Stimulated activated effector memory CD8-positive, alpha-beta T cell treated with anti-CD3 and anti-CD28 coated beads, Interleukin-12 subunit alpha, Interleukin-12 subunit beta, amount 100 ng/mL, for 72 hours (primary cell): ENCODE data around the gene PRAMEF8.
A peak's percentile ranks its signal among the peaks of the same experiment; 100 is the strongest.
"Not testable (repeated sequence)": the region's sequence is repeated elsewhere in the genome, so short reads cannot be mapped to it uniquely, and the experiment has no call there.

ENCODE experiments used
- ATAC-seq: fragments of 150-1000 bp; cut with Tn5 transposase; 2 replicates; pipeline ENCODE4 v1.10.0; 2021
- DNase-seq, 2 donors: peaks; one replicate each; pipeline ENCODE4 v3.0.0; 2021 to 2022; ENCODE audit warnings: low spot score in 2 of 2
- H3K27ac Mint-ChIP-seq: one replicate; pipeline ENCODE4 v1.8.0; 2022; ENCODE audit warnings: mild to moderate bottlenecking, mixed read lengths
- H3K36me3 Mint-ChIP-seq: one replicate; pipeline ENCODE4 v1.8.0; 2022; ENCODE audit warnings: mild to moderate bottlenecking, mixed read lengths
- H3K4me1 Mint-ChIP-seq: one replicate; pipeline ENCODE4 v1.8.0; 2022; ENCODE audit warnings: mixed read lengths
- H3K4me3 Mint-ChIP-seq: one replicate; pipeline ENCODE4 v1.8.0; 2022; ENCODE audit warnings: mild to moderate bottlenecking, mixed read lengths
- H3K9me3 Mint-ChIP-seq: one replicate; pipeline ENCODE4 v1.8.0; 2022; ENCODE audit warnings: mixed read lengths

PRAMEF8 gene

DNA sequence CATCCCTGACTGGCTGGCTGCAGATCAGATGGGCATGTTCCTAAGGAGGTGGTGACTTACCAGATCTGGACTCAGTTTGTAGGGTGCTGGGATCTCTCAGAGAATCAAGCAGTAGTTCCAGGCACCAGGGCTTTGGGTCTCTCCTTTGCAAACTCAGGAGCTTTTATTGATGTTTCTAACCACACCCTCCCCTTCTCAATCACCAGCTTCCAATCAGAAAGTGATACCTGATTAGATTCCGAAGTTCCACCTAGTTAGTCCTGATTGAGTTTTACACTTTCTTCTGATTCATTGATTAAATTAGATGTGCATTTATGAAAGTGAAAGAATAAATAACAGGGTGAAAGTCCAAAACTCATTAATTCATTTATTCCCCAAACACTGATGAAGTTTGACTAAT, at the start of gene PRAMEF8:
Gene PRAMEF8 (minus strand): TSS at position 101 of the 400 bp plus-strand sequence. CDS start 1,046 bp downstream, outside the sequence.
- H3K9me3 Mint-ChIP-seq, DNase-seq, H3K27ac Mint-ChIP-seq, H3K4me3 Mint-ChIP-seq, H3K4me1 Mint-ChIP-seq, ATAC-seq, H3K36me3 Mint-ChIP-seq: not testable (repeated sequence)

GRCh38 chr1:13315281-13315680, 30.3 kb upstream of the PRAMEF8 start, which contains the start of gene PRAMEF15:
PRAMEF15 (plus strand) TSS chr1:13315581; CDS start chr1:13318408, 2,827 bp downstream.
- H3K27ac Mint-ChIP-seq, H3K4me1 Mint-ChIP-seq, DNase-seq, H3K9me3 Mint-ChIP-seq, H3K4me3 Mint-ChIP-seq, H3K36me3 Mint-ChIP-seq, ATAC-seq: not testable (repeated sequence)

DNA sequence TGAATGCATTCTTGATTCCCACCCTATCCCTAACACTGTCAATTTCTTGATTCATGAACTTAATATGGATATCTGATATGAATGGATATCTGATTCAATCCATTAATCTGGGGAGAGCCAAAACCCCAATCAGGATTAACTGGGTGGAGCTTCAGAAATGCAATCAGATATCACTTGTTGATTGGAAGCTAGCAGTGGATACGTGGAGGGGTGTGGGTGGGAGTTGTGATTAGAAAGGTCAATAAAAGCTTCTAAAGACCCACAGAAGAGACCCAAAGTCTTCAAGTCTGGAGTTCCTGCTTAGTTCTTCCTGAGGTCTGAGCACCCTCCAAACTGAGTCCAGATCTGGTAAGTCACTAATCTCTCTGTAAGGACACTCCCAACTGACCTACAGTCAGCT, 18.3 kb upstream of the PRAMEF8 start, which contains the start of gene PRAMEF33:
Gene PRAMEF33 (plus strand): TSS at position 301 of the 400 bp plus-strand sequence. CDS start 2,416 bp downstream, outside the sequence.
- ATAC-seq, DNase-seq, H3K27ac Mint-ChIP-seq, H3K4me3 Mint-ChIP-seq, H3K9me3 Mint-ChIP-seq, H3K4me1 Mint-ChIP-seq, H3K36me3 Mint-ChIP-seq: not testable (repeated sequence)

- not testable (repeated sequence) for ATAC-seq, H3K36me3 Mint-ChIP-seq, H3K27ac Mint-ChIP-seq, DNase-seq, H3K9me3 Mint-ChIP-seq, H3K4me3 Mint-ChIP-seq, H3K4me1 Mint-ChIP-seq
Observed at GRCh38 chr1:13302197-13302596, 17.3 kb upstream of the PRAMEF8 start.

DNA sequence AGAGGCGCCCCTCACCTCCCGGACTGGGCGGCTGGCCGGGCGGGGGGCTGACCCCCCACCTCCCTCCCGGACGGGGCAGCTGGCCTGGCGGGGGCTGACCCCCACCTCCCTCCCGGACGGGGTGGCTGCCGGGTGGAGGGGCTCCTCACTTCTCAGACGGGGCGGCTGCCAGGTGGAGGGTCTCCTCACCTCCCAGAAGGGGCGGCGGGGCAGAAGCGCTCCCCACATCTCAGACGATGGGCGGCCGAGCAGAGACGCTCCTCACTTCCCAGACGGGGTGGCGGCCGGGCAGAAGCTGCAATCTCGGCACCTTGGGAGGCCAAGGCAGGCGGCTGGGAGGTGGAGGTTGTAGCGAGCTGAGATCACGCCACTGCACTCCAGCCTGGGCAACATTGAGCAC, 13.8 kb upstream of the PRAMEF8 start:
- not testable (repeated sequence) for H3K27ac Mint-ChIP-seq, H3K4me3 Mint-ChIP-seq, H3K9me3 Mint-ChIP-seq, H3K36me3 Mint-ChIP-seq, DNase-seq, ATAC-seq, H3K4me1 Mint-ChIP-seq

DNA sequence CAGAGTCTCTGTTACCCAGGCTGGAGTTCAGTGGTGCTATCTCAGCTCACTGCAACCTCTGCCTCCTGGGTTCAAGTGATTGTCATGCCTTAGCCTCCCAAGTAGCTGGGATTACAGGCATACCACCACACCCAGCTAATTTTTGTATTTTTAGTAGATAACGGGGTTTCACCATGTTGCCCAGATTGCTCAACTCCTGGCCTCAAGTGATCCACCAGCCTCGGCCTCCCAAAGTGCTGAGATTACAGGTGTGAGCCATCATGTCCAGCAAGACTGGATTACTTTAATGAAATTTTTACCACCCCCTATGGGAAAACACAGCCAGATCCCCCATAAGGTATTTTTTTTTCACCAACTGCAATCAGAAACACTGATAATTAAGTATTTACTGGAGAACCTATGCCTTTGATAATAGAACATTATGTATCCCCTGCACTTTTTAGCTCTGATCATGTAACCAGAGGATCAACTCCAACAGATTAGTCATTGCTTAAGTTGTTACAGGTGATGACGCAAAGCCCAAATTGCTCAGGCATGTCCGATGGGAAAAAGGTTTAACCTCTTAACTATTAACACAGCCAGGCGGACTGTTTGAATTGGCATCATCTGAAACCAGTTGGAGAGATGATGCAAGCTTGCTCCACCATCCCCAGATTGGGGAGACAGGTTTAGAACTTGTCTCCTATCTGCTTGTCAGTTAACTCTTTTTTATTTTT, 12.4 kb upstream of the PRAMEF8 start:
- H3K4me1 Mint-ChIP-seq, ATAC-seq, H3K36me3 Mint-ChIP-seq, H3K27ac Mint-ChIP-seq, H3K4me3 Mint-ChIP-seq, DNase-seq, H3K9me3 Mint-ChIP-seq: not testable (repeated sequence)

DNA sequence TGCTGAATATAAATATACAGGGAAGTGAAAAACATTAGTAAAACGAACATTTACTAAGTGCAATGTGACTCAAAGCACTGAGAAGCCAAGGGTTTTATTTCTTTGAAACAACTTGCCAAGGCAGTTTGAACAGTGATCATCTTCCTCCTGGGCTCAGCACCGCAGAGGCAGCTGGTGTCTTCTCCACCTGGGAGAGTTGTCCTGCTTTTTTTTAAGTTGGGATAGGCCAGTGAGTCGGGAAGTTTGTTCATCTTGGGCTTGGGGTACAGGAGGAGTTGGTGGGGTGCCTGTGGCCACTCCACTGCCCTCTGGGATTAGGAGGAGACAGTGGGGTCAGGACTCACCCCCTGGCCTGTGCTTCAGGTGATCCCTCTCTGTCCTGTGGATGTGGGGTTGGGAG, 4.1 kb upstream of the PRAMEF8 start:
- not testable (repeated sequence) for DNase-seq, H3K4me3 Mint-ChIP-seq, H3K9me3 Mint-ChIP-seq, H3K4me1 Mint-ChIP-seq, H3K27ac Mint-ChIP-seq, H3K36me3 Mint-ChIP-seq
- ATAC-seq, result peak; percentile 19

- ATAC-seq, H3K4me3 Mint-ChIP-seq, H3K27ac Mint-ChIP-seq, H3K9me3 Mint-ChIP-seq, H3K36me3 Mint-ChIP-seq, H3K4me1 Mint-ChIP-seq, DNase-seq: not testable (repeated sequence)
Observed at GRCh38 chr1:13279617-13280016, 5.3 kb downstream of the PRAMEF8 start.

DNA sequence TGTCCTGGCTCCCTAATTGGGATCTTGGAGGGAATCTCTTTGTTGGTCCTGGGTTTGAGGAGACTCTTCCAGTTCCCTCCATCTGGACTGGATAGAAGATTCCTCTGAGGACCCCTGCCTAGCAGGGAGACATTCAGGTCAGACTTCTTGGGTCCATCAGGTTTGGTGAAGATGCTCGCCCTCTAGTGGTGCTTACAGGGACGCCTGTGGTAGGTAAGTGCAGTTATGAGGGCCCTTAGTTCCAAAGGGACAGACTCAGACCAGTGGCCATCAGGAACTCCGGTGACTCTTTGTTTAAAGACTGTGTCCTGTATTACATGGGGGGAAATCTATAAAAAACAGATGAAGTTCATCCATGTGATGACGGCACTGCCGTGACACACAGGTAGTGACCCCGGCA, 7.9 kb downstream of the PRAMEF8 start:
- H3K4me3 Mint-ChIP-seq, H3K36me3 Mint-ChIP-seq, H3K9me3 Mint-ChIP-seq, H3K27ac Mint-ChIP-seq, H3K4me1 Mint-ChIP-seq, DNase-seq: not testable (repeated sequence)
- ATAC-seq, result peak; percentile 22

GRCh38 chr1:13265124-13265523, 19.8 kb downstream of the PRAMEF8 start:
- H3K27ac Mint-ChIP-seq, result not testable (repeated sequence)

DNA sequence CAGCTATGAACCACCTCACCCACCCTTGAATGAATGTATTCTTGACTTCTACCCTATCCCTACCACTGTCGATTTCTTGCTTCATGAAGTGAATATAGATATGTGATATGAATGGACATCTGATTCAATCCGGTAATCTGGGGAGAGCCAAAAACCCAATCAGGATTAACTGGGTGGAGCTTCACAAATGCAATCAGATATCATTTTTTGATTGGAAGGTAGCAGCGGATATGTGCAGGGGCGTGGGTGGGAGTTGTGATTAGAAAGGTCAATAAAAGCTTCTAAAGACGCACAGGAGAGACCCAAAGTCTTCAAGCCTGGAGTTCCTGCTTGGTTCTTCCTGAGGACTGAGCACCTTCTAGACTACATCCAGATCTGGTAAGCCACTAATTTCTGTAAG, 31.0 kb downstream of the PRAMEF8 start, which contains the start of gene PRAMEF5:
Gene PRAMEF5 (plus strand): TSS at position 301 of the 400 bp plus-strand sequence. CDS start 5,071 bp downstream, outside the sequence.
- not testable (repeated sequence) for H3K4me3 Mint-ChIP-seq, H3K27ac Mint-ChIP-seq, ATAC-seq, H3K36me3 Mint-ChIP-seq, DNase-seq, H3K9me3 Mint-ChIP-seq, H3K4me1 Mint-ChIP-seq

More at GRCh38 chr1:13265124-13265523, 19.8 kb downstream of the PRAMEF8 start:
- H3K4me3 Mint-ChIP-seq, H3K4me1 Mint-ChIP-seq, H3K36me3 Mint-ChIP-seq, DNase-seq, H3K9me3 Mint-ChIP-seq, ATAC-seq: not testable (repeated sequence)

DNA sequence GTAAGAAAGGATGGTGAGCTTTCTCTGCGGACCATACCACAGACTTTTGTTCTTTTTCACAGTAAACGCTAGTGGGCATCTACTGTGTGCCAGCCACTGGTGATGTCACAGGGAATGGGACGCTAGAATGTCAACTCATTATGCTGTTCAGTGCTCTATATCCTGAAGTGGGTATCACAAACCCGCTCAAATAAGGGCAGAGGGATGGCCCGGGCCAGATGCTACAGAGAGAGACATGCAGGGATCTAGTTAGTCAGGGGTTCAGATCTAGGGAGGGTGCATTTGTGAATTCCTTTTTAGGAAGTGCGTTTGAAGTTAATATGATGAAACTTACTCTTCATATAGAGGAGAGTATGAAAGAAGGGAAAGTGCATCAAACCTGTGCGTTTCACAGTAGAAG, 37.8 kb downstream of the PRAMEF8 start:
- not testable (repeated sequence) for DNase-seq, H3K9me3 Mint-ChIP-seq, H3K27ac Mint-ChIP-seq, H3K4me3 Mint-ChIP-seq, H3K36me3 Mint-ChIP-seq, H3K4me1 Mint-ChIP-seq
- ATAC-seq, result peak; percentile 21

GRCh38 chr1:13246554-13246871, 38.4 kb downstream of the PRAMEF8 start:
- not testable (repeated sequence) for H3K27ac Mint-ChIP-seq, ATAC-seq, H3K9me3 Mint-ChIP-seq, DNase-seq, H3K4me3 Mint-ChIP-seq, H3K4me1 Mint-ChIP-seq, H3K36me3 Mint-ChIP-seq

GRCh38 chr1:13245841-13246553, 38.9 kb downstream of the PRAMEF8 start:
- not testable (repeated sequence) for H3K36me3 Mint-ChIP-seq, H3K9me3 Mint-ChIP-seq, H3K4me3 Mint-ChIP-seq, ATAC-seq, H3K4me1 Mint-ChIP-seq, H3K27ac Mint-ChIP-seq
- peak in 1 of 2 donors; percentile 40 for DNase-seq

- ATAC-seq, H3K36me3 Mint-ChIP-seq, H3K27ac Mint-ChIP-seq, H3K9me3 Mint-ChIP-seq, H3K4me1 Mint-ChIP-seq, H3K4me3 Mint-ChIP-seq: not testable (repeated sequence)
- DNase-seq, result peak in 1 of 2 donors; percentile 32
Observed at GRCh38 chr1:13243536-13244263, 41.2 kb downstream of the PRAMEF8 start.
